B cell (primary cell): Measurements from ENCODE around the gene PRRT1.

Experiments
- CTCF ChIP-seq: fragments of 200-600 bp; IDR thresholded peaks from one replicate; pipeline ENCODE4 v1.8.0; 2022; ENCODE audit warnings: antibody characterized with exemption, mild to moderate bottlenecking
- EZH2 ChIP-seq: IDR thresholded peaks from 2 replicates; pipeline ENCODE4 v1.6.1; 2012; ENCODE audit warnings: borderline replicate concordance, low read depth, mild to moderate bottlenecking, moderate library complexity, low read length; ENCODE audit not compliant: insufficient read depth, poor library complexity, severe bottlenecking

GRCh38 chr6:32129297-32130088, 22.2 kb downstream of the PRRT1 start:
- no peak for TF ChIP-seq CTCF
- no peak for TF ChIP-seq EZH2
